ENCODE results near the gene MMP14. TPM values are rescaled to one million over a fixed set of nuclear protein-coding genes. Genes with fewer than 3 reads are reported as not detected.
"Not testable (repeated sequence)": the region's sequence is repeated elsewhere in the genome, so short reads cannot be mapped to it uniquely, and the experiment has no call there.

Gene MMP14
- polyA plus RNA-seq, 3 donors, result 130 to 170 (median 135) TPM

DNA sequence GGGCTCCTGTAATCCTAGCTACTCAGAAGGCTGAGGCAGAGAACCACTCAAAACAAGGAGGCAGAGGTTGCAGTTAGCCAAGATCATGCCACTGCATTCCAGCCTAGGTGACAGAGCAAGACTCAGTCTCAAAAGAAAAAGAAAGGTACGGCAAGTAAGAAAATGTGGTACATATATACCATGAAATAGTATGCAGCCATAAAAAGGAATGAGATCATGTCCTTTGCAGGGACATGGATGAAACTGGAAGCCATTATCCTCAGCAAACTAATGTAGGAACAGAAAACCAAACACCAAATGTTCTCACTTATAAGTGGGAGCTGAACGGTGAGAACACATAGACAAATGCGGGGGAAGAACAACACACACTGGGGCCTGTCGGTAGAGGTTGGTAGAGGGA is 31.1 kb upstream of the MMP14 start:
- not testable (repeated sequence) for DNase-seq (ENCODE audit: extremely low read depth in 1 of 11, low read depth in 9 of 11, low spot score in 4 of 11)

GRCh38 chr14:22807432-22808087 is 28.8 kb upstream of the MMP14 start:
- no peak for DNase-seq (ENCODE audit: extremely low read depth in 1 of 11, low read depth in 9 of 11, low spot score in 4 of 11)

DNA sequence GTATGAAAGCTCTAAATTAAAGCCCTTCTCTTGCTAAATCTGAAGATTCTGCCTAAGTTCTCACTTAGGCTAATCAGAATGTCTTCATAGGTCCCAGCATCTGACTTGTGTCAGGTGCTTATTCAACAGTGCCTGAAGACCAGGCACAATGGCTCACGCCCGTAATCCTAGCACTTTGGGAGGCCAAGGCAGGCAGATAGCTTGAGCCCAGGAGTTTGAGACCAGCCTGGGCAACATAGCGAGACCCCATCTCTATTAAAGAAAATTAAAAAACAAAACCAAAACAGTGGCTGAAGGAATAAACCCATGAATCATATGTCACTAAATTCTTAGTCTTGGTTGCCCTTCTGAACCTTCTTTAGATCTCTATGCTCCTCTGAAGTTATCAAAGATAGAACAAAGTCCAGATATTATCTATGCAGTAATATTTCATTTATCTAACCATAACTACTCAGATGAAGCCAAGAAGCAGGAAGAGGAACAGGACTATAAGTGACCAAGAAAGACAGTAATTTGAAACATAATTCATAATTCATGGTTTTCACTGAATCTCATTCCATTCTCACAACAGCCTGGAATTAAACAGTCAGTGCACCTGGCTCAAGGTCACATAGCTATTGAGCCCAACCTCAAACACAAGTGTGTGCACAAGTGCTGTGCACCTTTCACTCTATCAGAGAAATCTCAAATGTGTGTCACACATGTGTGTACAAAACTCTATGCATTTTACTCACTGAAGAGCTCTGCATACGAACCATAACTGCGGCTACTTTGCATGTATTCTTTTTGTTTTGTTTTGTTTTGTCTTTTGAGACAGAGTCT is 27.8 kb upstream of the MMP14 start:
- no peak for DNase-seq (ENCODE audit: extremely low read depth in 1 of 11, low read depth in 9 of 11, low spot score in 4 of 11)

GRCh38 chr14:22811722-22812121 is 24.7 kb upstream of the MMP14 start:
- no peak for DNase-seq (ENCODE audit: extremely low read depth in 1 of 11, low read depth in 9 of 11, low spot score in 4 of 11)

GRCh38 chr14:22812744-22813143 is 23.6 kb upstream of the MMP14 start:
- no peak for DNase-seq (ENCODE audit: extremely low read depth in 1 of 11, low read depth in 9 of 11, low spot score in 4 of 11)

DNA sequence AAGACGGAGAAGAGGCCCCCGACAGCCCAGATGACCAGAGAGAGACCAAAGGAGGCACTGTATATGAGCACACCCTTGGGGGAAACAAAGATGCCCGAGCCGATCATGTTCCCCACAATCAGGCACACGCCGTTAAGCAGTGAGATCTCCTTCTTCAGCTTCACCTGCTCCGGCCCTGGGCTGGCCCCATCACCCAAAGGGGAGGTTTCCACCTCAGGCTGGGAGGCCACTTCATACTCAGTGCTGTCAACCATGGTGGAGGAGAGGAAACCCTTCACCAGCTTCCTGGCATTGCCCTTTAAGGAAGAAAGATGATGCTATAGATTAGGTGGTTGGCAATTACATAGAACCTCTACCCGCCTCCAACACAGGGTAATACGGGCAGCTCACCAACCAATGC is 23.2 kb upstream of the MMP14 start:
- DNase-seq (ENCODE audit: extremely low read depth in 1 of 11, low read depth in 9 of 11, low spot score in 4 of 11), result no peak

GRCh38 chr14:22814373-22814772 is 22.0 kb upstream of the MMP14 start:
- no peak for DNase-seq (ENCODE audit: extremely low read depth in 1 of 11, low read depth in 9 of 11, low spot score in 4 of 11)

DNA sequence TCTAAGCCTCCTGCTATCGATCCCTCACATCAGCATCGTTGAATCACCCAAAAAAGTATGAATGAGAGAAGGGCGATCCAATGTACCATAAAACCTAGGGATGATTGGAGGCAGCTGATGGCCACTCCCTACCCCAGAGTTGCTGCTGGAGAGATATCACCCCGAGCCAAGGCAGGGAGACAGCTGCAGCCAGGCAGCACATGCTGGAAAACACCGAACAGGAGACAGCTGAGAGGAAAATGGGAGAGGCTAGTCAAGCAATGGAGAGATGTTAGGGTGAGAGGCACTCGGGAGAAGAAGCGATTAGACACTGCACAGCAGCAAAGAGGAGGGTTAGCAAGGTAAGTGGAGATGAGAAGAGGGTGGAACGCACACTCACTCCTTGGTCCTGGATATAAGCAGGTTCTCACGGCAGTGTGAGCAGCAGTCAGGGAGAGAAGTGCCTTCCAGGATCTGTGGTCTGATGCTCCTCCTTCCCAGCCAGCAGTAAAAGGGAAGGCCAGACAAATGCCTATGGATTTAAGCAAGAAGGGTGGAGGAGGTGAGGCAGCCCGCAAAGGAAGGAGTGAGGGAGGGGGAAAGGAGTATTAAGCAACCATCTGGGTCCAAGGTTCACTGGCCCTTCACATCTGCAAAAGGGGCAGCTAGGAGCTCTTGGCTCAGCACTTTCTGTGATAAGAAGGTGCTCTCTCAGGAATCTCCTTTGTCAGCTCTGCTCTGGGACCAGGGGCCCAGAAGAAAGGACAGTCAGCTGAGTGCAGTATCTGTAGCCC is 21.3 kb upstream of the MMP14 start, which contains the start of gene SLC7A7:
Gene SLC7A7 (minus strand): TSS at position 495 of the 773 bp plus-strand sequence. CDS start 2,037 bp downstream, outside the sequence.
- no peak for DNase-seq (ENCODE audit: extremely low read depth in 1 of 11, low read depth in 9 of 11, low spot score in 4 of 11)

DNA sequence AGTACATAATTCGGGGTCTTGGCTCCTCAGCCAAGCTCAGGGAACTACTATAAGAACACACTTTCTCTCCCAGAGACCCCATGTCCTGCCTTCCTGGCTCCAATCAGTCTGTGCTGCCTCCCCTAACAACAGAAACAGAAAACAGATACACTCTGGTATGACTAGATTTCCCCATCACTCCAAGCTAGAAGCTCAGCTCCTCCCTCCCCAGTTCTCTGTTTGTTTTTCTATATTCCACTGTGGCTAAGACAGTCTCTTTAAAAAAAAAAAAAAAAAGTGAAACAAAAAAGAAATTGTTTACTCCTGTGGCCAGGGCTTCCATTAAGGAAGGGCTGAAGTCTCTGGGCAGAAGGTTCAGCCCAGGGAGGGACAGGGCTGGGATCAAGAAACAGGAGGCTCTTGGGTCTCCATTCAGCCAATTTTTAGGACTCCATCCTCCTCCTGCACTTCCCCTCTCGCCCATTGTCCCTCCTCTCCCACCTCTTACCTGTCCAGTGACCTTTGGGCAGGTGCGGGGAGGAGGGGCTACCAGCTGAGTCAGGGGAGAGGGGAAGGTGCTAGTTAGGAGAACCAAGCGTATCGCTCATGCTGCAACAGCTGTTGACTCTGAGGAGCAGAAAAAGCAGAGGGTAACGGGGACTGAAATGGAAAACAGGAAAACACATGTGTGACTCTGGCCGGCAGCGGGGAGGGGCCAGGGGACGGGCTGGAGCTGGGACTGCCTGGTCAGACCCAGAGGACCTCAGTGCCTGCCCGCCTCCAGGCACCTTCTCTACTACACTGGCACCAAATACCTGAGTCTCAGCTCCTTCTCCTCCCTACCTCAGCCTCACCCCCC is 17.0 kb upstream of the MMP14 start:
- no peak for DNase-seq (ENCODE audit: extremely low read depth in 1 of 11, low read depth in 9 of 11, low spot score in 4 of 11)

GRCh38 chr14:22820731-22821130 is 15.7 kb upstream of the MMP14 start:
- no peak for DNase-seq (ENCODE audit: extremely low read depth in 1 of 11, low read depth in 9 of 11, low spot score in 4 of 11)

- no peak for DNase-seq (ENCODE audit: extremely low read depth in 1 of 11, low read depth in 9 of 11, low spot score in 4 of 11)
These were observed 15.0 kb upstream of the MMP14 start for GRCh38 chr14:22821193-22822015.

DNA sequence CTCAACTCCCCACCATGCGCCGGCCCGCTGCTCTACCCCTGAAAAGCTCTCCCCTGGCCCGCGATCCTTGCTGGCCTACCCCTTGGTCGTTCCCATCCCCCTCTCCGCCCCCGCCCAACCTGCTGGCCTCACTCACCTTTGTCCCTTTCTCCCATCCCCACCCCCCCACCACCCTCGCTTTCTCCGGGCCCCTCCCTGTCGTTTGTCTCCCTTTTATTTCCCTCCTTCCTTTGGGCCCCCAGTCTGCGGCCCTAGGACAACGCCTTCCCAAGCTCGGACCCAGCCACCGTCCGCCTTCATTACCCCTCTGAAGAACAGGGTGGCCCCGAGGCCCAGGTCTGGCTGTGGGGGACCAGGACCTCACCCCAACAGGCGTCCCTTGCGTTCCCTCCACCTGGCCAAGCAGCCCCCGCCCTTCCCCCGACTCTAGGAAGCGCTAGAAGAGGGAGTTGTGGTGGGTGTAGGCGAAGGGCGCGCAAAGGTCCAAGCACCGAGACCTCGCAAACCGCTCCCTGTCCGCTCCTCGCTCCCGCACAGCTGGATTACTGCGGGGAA is 14.3 kb upstream of the MMP14 start:
- no peak for DNase-seq (ENCODE audit: extremely low read depth in 1 of 11, low read depth in 9 of 11, low spot score in 4 of 11)

DNA sequence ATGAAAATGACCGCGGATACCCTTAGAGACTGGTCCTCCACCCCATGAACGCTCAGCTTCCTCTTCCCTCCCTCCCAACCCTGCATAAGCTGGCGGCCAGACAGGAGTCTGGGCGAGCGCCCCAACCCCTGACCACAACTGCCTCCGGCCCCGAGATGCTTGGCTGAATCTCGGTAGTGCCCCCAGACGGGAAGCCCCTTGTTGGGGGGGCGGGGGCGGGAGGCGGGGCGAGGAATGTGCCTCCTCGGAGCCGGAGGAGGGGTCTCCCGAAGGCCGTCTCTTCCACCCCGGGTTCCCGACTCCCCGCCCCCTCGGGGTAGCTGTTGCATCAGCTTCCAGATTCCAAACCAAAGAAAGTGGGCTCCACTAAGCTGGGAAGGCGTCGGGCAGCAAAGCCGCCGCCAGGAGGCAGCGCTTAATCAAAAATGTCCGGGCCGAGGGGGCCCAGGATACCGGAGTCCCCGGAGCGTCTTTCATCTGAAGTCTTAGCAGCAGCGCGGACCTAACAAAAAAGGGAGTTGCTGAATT is 13.8 kb upstream of the MMP14 start:
- peak; percentile 66 to 87 (median 80) for DNase-seq (ENCODE audit: extremely low read depth in 1 of 11, low read depth in 9 of 11, low spot score in 4 of 11)

DNA sequence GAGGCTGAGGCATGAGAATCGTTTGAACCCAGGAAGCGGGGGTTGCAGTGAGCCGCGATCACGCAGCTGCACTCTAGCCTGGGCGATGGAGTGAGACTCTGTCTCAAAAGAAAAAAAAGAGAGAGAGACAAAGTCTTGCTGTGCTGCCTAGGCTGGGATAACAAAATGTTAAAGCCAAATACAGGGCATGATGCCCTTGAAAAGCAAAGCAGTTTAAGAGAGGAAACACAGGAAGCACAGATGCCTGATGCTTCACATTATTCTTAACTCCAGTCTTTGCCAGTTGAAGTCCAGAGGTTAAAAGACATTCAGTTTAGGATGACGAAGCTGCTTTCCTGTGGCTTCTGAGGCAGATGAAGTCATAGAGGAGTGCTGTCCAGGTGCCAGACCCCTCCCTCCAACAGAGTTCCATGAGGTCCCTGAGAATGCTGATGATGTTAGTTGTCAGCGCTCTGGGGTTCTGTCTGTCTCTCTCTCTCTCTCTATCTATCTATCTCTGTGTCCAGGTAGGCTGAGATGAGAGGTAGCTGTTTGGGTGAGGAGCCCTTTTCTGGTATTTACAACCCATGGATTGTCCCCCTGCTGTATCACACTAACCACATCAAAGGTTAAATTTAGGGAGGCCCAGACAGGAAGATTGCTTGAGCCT is 11.6 kb upstream of the MMP14 start:
- DNase-seq (ENCODE audit: extremely low read depth in 1 of 11, low read depth in 9 of 11, low spot score in 4 of 11), result no peak

DNA sequence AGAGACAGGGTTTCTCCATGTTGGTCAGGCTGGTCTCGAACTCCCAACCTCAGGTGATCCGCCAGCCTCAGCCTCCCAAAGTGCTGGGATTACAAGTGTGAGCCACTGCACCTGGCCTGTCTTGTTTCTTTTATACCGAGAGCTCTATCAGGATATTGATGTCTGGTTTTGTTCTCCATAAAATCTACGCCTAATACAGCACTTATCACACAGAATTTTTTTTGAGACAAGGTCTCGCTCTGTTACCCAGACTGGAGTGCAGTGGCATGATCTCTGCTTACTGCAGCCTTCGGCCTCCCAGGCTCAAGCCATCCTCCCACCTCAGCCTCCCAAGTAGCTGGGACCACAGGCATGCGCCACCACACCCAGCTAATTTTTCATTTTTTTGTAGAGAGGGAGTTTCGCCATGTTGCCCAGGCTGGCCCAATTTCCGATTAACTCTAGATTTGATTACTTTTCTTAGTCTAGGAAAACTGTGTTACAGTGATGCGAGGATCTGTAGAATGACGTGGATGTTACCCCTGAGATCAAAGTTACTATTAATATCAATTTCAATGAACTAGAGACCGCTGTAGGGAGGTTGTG is 7.2 kb upstream of the MMP14 start:
- not testable (repeated sequence) for DNase-seq (ENCODE audit: extremely low read depth in 1 of 11, low read depth in 9 of 11, low spot score in 4 of 11)

GRCh38 chr14:22829661-22830442 is 6.5 kb upstream of the MMP14 start, which contains the start of gene MRPL52:
MRPL52 (plus strand) TSS chr14:22829887; CDS start chr14:22829913, 26 bp downstream.
- DNase-seq (ENCODE audit: extremely low read depth in 1 of 11, low read depth in 9 of 11, low spot score in 4 of 11), result peak; percentile 83 to 91 (median 87)

Data from renal cortex interstitium (tissue), 11 donors.